ENCODE data around the gene SV2B.

Gene SV2B

GRCh38 chr15:91348752-91349500 is 248.9 kb downstream of the SV2B start:
- DNase-seq (ENCODE audit: insufficient read length, low spot score) (no peak), FAIRE-seq (no peak)

Measured in HTR-8/SVneo (cell line).